ENCODE data around the gene DRAXIN.

The DRAXIN gene

DNA sequence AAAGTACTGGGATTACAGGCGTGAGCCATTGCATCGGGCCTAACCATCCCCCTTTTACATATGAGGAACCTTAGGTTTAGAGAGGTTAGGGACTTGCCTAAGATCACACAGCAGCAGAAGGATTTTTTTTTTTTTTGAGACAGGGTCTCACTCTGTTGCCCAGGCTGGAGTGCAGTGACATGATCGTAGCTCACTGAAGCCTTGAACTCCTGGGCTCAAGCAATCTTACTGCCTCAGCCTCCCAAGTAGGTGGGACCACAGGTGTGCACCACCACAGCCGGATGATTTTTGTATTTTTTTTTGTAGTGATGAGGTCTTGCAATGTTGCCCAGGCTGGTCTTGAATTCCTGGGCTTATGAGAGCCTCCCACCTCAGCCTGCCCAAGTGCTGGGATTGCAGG, 68.3 kb downstream of the DRAXIN start:
- Histone ChIP-seq H3K4me3 (IDR thresholded peaks at IDR 0.05; ENCODE audit: insufficient read depth, low read depth, low read length) (no peak overlapping the region), H4K20me1 (ENCODE audit: insufficient read depth) (no peaks in the 10 kb centered on the region), H3K79me2 (ENCODE audit: insufficient read depth, low read depth) (no peaks in the 10 kb centered on the region), H2AFZ (ENCODE audit: low read depth) (no peak overlapping the region), H3K9ac (no peak overlapping the region), H3K4me2 (no peak overlapping the region), H3K27me3 (ENCODE audit: insufficient read depth, low read depth) (peaks cover 36% of the 10 kb centered on the region), H3K27ac (no peak overlapping the region), H3K4me1 (ENCODE audit: low read depth, poor library complexity, severe bottlenecking) (no peaks in the 10 kb centered on the region), H3K36me3 (ENCODE audit: insufficient read depth) (no peaks in the 10 kb centered on the region)
- TF ChIP-seq, protein P1, sequence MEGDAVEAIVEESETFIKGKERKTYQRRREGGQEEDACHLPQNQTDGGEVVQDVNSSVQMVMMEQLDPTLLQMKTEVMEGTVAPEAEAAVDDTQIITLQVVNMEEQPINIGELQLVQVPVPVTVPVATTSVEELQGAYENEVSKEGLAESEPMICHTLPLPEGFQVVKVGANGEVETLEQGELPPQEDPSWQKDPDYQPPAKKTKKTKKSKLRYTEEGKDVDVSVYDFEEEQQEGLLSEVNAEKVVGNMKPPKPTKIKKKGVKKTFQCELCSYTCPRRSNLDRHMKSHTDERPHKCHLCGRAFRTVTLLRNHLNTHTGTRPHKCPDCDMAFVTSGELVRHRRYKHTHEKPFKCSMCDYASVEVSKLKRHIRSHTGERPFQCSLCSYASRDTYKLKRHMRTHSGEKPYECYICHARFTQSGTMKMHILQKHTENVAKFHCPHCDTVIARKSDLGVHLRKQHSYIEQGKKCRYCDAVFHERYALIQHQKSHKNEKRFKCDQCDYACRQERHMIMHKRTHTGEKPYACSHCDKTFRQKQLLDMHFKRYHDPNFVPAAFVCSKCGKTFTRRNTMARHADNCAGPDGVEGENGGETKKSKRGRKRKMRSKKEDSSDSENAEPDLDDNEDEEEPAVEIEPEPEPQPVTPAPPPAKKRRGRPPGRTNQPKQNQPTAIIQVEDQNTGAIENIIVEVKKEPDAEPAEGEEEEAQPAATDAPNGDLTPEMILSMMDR (conservative IDR thresholded peaks at IDR 0.05; ENCODE audit: low read depth, low read length), result no peak

DNA sequence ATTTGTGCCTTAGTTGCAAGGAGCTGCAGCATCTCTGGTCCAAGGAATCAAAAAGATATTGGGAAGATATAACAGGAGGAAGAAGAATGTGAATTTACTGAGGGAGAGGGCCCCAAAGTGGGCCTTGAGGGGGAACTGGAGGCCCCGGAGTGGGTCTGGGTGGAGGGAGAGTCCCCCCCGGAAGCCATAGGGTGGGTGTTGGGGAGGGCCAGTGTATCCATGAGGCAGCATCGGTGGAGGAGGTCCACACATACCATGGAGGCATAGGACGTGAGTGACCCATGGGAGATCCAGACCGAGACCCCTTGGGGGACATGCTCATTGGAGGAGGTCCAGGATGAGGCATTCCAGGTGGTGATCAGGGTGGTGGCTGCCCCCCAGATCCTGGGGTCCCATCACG, 69.8 kb downstream of the DRAXIN start:
- TF ChIP-seq, protein P1 (conservative IDR thresholded peaks at IDR 0.05; ENCODE audit: low read depth, low read length), result no peak
- no peaks in the 10 kb centered on the region for H3K79me2 ChIP-seq (ENCODE audit: insufficient read depth, low read depth)
- no peaks in the 10 kb centered on the region for H4K20me1 ChIP-seq (ENCODE audit: insufficient read depth)
- no peaks in the 10 kb centered on the region for H3K36me3 ChIP-seq (ENCODE audit: insufficient read depth)
- H3K4me2 ChIP-seq, result no peak overlapping the region
- no peak overlapping the region for H3K4me3 ChIP-seq (IDR thresholded peaks at IDR 0.05; ENCODE audit: insufficient read depth, low read depth, low read length)
- no peak overlapping the region for H2AFZ ChIP-seq (ENCODE audit: low read depth)
- no peaks in the 10 kb centered on the region for H3K4me1 ChIP-seq (ENCODE audit: low read depth, poor library complexity, severe bottlenecking)
- no peak overlapping the region for H3K27ac ChIP-seq
- H3K27me3 ChIP-seq (ENCODE audit: insufficient read depth, low read depth), result peaks cover 46% of the 10 kb centered on the region
- no peak overlapping the region for H3K9ac ChIP-seq

DNA sequence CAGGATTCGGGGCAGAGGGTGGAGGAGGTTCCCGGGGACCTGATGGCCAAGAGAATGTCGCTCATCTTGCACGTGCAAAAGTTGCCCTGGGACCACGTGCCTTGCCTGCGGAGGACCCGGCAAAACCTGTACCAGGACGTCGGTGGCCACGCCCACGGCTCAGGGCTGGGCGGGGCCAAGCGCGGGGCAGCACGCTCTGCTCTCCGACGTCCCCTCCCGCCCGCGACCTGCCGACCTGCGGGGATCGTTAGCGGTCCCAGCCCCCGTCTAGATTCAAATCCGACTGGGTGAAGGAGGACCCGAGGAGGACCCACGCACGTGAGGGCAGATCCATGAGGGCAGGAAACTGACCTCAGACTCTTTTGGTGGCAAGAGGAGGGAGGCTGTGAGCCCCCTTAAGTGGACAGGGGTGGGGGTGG, 70.5 kb downstream of the DRAXIN start, which contains the start of gene C1orf167:
C1orf167 (plus strand) TSS at position 206 of the 419 bp plus-strand sequence. CDS start 2,208 bp downstream, outside the sequence.
- TF ChIP-seq, protein P1 (conservative IDR thresholded peaks at IDR 0.05; ENCODE audit: low read depth, low read length), result no peak
- no peaks in the 10 kb centered on the region for H3K4me1 ChIP-seq (ENCODE audit: low read depth, poor library complexity, severe bottlenecking)
- peaks cover 53% of the 10 kb centered on the region for H3K27me3 ChIP-seq (ENCODE audit: insufficient read depth, low read depth)
- no peak within 1 kb of the TSS for H3K4me2 ChIP-seq
- H3K9ac ChIP-seq, result no peak within 1 kb of the TSS
- H3K4me3 ChIP-seq (IDR thresholded peaks at IDR 0.05; ENCODE audit: insufficient read depth, low read depth, low read length), result no peak within 1 kb of the TSS
- no peaks in the 10 kb centered on the region for H3K36me3 ChIP-seq (ENCODE audit: insufficient read depth)
- no peaks in the 10 kb centered on the region for H3K79me2 ChIP-seq (ENCODE audit: insufficient read depth, low read depth)
- H2AFZ ChIP-seq (ENCODE audit: low read depth), result no peak within 1 kb of the TSS; the same call in 1 of the 2 replicates
- no peak within 1 kb of the TSS for H3K27ac ChIP-seq
- no peaks in the 10 kb centered on the region for H4K20me1 ChIP-seq (ENCODE audit: insufficient read depth)

DNA sequence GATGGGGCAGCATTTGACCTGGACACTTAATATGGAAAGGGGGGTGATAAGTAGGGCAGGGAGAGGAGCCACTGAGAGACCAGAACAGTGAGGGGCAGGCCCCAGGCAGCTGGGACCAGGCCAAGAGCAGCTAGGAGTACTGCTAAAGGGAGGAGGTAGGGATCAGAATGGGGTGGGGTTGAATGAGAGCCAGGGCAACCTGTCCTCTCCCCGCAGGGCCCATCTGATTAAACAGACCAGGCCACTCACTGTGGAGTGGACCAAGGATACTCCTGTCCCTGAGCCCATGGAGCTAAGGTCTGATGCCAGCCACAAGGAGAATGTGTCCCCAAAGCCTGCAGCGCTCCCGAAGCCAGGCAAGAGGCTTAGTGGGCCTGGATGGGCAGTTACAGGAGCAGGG, 72.6 kb downstream of the DRAXIN start:
- H3K4me3 ChIP-seq (IDR thresholded peaks at IDR 0.05; ENCODE audit: insufficient read depth, low read depth, low read length), result no peak overlapping the region
- no peaks in the 10 kb centered on the region for H3K79me2 ChIP-seq (ENCODE audit: insufficient read depth, low read depth)
- H3K27me3 ChIP-seq (ENCODE audit: insufficient read depth, low read depth), result peaks cover 69% of the 10 kb centered on the region

More for the DNA sequence above, 72.6 kb downstream of the DRAXIN start:
- H4K20me1 ChIP-seq (ENCODE audit: insufficient read depth), result no peaks in the 10 kb centered on the region
- H3K4me2 ChIP-seq, result no peak overlapping the region
- no peak overlapping the region for H2AFZ ChIP-seq (ENCODE audit: low read depth)
- no peak overlapping the region for H3K27ac ChIP-seq
- no peak overlapping the region for H3K9ac ChIP-seq
- H3K36me3 ChIP-seq (ENCODE audit: insufficient read depth), result no peaks in the 10 kb centered on the region
- no peaks in the 10 kb centered on the region for H3K4me1 ChIP-seq (ENCODE audit: low read depth, poor library complexity, severe bottlenecking)
- TF ChIP-seq, protein P1 (conservative IDR thresholded peaks at IDR 0.05; ENCODE audit: low read depth, low read length), result no peak

All from KMS-11 (cell line).